Chondrocyte (in vitro differentiated cells): ENCODE data around the gene ZNF157. TPM values are rescaled to one million over a fixed set of nuclear protein-coding genes. Genes with fewer than 3 reads are reported as not detected.
"Not testable (repeated sequence)": the region's sequence is repeated elsewhere in the genome, so short reads cannot be mapped to it uniquely, and the experiment has no call there.

ENCODE experiments used
- DNase-seq: peaks from one replicate; pipeline ENCODE4 v3.0.0; 2021; ENCODE audit warnings: mixed read lengths, low spot score
- H3K27ac Mint-ChIP-seq: one replicate; pipeline ENCODE4 v1.8.0; 2021; ENCODE audit warnings: mild to moderate bottlenecking, moderate library complexity, mixed read lengths; ENCODE audit not compliant: unreplicated experiment
- H3K27me3 Mint-ChIP-seq: 2 replicates; pipeline ENCODE4 v1.8.0; 2021; ENCODE audit warnings: low read depth, mixed read lengths
- H3K36me3 Mint-ChIP-seq: 2 replicates; pipeline ENCODE4 v1.8.0; 2021; ENCODE audit warnings: low read depth, mixed read lengths
- H3K4me1 Mint-ChIP-seq: 2 replicates; pipeline ENCODE4 v1.8.0; 2021; ENCODE audit warnings: low read depth, mild to moderate bottlenecking, mixed read lengths
- H3K4me3 Mint-ChIP-seq: one replicate; pipeline ENCODE4 v1.8.0; 2021; ENCODE audit warnings: mild to moderate bottlenecking, moderate library complexity, mixed read lengths; ENCODE audit not compliant: unreplicated experiment
- H3K9me3 Mint-ChIP-seq: 2 replicates; pipeline ENCODE4 v1.8.0; 2021; ENCODE audit warnings: low read depth, mixed read lengths
- CTCF ChIP-seq: fragments of 200-600 bp; sonication (generic); IDR thresholded peaks from 2 replicates; pipeline ENCODE4 v1.5.0; 2021; ENCODE audit warnings: antibody characterized with exemption, mild to moderate bottlenecking, moderate library complexity
- total RNA-seq: library from RNA; stranded (reverse); gene quantifications from 3 replicates; pipeline ENCODE4 v1.2.1, GENCODE V29; 2021

ZNF157 gene
- total RNA-seq, 1 donor from 2014 or later, result 0.15 TPM

GRCh38 chrX:47373198-47373597, 2.8 kb downstream of the ZNF157 start:
- no peaks in the 10 kb centered on the region for H3K36me3 Mint-ChIP-seq
- no peak overlapping the region for H3K4me3 Mint-ChIP-seq
- DNase-seq, result no peak
- TF ChIP-seq CTCF, result no peak
- no peaks in the 10 kb centered on the region for H3K4me1 Mint-ChIP-seq
- peaks cover 3% of the 10 kb centered on the region for H3K9me3 Mint-ChIP-seq
- H3K27ac Mint-ChIP-seq, result no peak overlapping the region
- H3K27me3 Mint-ChIP-seq, result no peaks in the 10 kb centered on the region

GRCh38 chrX:47380268-47380667, 9.9 kb downstream of the ZNF157 start:
- Mint-ChIP-seq H3K27ac (no peak overlapping the region), H3K36me3 (no peaks in the 10 kb centered on the region), H3K4me1 (no peaks in the 10 kb centered on the region), H3K27me3 (no peaks in the 10 kb centered on the region), H3K9me3 (no peaks in the 10 kb centered on the region), H3K4me3 (no peak overlapping the region)
- no peak for TF ChIP-seq CTCF
- DNase-seq, result no peak

GRCh38 chrX:47380837-47381236, 10.5 kb downstream of the ZNF157 start:
- not testable (repeated sequence) for H3K27ac Mint-ChIP-seq, H3K4me3 Mint-ChIP-seq, H3K27me3 Mint-ChIP-seq, H3K9me3 Mint-ChIP-seq, H3K4me1 Mint-ChIP-seq, DNase-seq, H3K36me3 Mint-ChIP-seq

- no peaks in the 10 kb centered on the region for H3K27me3 Mint-ChIP-seq
- H3K4me3 Mint-ChIP-seq, result no peak overlapping the region
- no peak overlapping the region for H3K27ac Mint-ChIP-seq
- H3K4me1 Mint-ChIP-seq, result no peaks in the 10 kb centered on the region
- no peak for DNase-seq
- TF ChIP-seq CTCF, result peak; percentile 84
- no peaks in the 10 kb centered on the region for H3K36me3 Mint-ChIP-seq
- no peaks in the 10 kb centered on the region for H3K9me3 Mint-ChIP-seq
Observed at GRCh38 chrX:47384502-47384901, 14.1 kb downstream of the ZNF157 start.

GRCh38 chrX:47390780-47391179, 20.4 kb downstream of the ZNF157 start:
- no peak overlapping the region for H3K27ac Mint-ChIP-seq
- H3K27me3 Mint-ChIP-seq, result no peaks in the 10 kb centered on the region
- TF ChIP-seq CTCF, result no peak
- H3K4me1 Mint-ChIP-seq, result no peaks in the 10 kb centered on the region
- H3K9me3 Mint-ChIP-seq, result peaks cover 11% of the 10 kb centered on the region
- DNase-seq, result no peak
- H3K4me3 Mint-ChIP-seq, result no peak overlapping the region
- H3K36me3 Mint-ChIP-seq, result no peaks in the 10 kb centered on the region

- Mint-ChIP-seq H3K9me3 (peaks cover 51% of the 10 kb centered on the region), H3K4me1 (no peaks in the 10 kb centered on the region), H3K27ac (no peak overlapping the region), H3K27me3 (no peaks in the 10 kb centered on the region), H3K4me3 (no peak overlapping the region), H3K36me3 (peaks cover 12% of the 10 kb centered on the region)
- DNase-seq, result no peak
- no peak for TF ChIP-seq CTCF
Observed at GRCh38 chrX:47413179-47413594, 42.8 kb downstream of the ZNF157 start.
